Tibial nerve (tissue), 4 donors: ENCODE results near the gene SF3B4.

Experiments
- CTCF ChIP-seq, 5 experiments: fragments of 200-600 bp in 3 of 5; fragments of 450-650 bp in 2 of 5; sonication (generic) in 3 of 5; IDR thresholded peaks; one replicate each; pipeline ENCODE4 v1.5.1; 2016 to 2019; ENCODE audit warnings: antibody characterized with exemption in 5 of 5, mild to moderate bottlenecking in 3 of 5, moderate library complexity in 2 of 5
- EP300 ChIP-seq, 2 donors: sonication (generic); formaldehyde crosslinking; IDR thresholded peaks; one replicate each; pipeline ENCODE4 v1.6.1; 2017; ENCODE audit warnings: antibody characterized with exemption in 2 of 2, mild to moderate bottlenecking in 1 of 2

DNA sequence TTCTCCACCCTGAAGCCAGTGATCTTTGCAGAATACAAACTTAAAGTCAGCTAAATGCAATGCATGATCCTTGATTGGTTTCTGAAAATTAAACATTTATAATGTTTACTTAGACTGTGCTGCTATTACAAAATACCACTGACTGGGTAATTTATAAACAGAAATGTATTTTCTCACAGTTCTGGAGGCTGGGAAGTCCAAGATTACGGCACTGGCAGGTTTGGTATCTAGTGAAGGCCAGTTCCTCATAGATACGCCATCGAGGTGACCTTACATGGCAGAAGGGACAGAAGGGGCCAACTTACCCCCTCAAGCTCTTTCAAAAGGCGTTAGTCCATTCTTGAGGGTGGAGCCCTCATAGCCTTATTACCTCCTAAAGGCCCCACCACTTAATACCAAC lies 31.0 kb downstream of the SF3B4 start:
- TF ChIP-seq CTCF (IDR thresholded peaks at IDR 0.05) = no peak
- no peak for TF ChIP-seq EP300 (IDR thresholded peaks at IDR 0.05)
